T-helper 1 cell treated with Interleukin-12 subunit alpha and Interleukin-12 subunit beta and Interleukin-4 antibody, amounts not matched to agents 30 ng/mL and 1 ng/mL, for 36 hours (primary cell): ENCODE measurements around the gene OGT. TPM values are rescaled to one million over a fixed set of nuclear protein-coding genes. Genes with fewer than 3 reads are reported as not detected.
"Not testable (repeated sequence)": the region's sequence is repeated elsewhere in the genome, so short reads cannot be mapped to it uniquely, and the experiment has no call there.

Source experiments
- intact Hi-C: fragments of 100-400 bp; cut with micrococcal nuclease; formaldehyde crosslinking; loops from one replicate; pipeline ENCODE4 v1.15.1; 2024
- total RNA-seq: library from RNA; stranded (reverse); gene quantifications from 2 replicates; pipeline ENCODE4 v1.2.3, GENCODE V29; 2022

OGT gene
- 309 and 317 TPM in 2 replicates for total RNA-seq

- intact Hi-C loops = loop anchor here (1.0 to 10.0 kb wide), 9 partner anchors 19 to 1241 kb away; partner anchors contain the start of genes IL2RG, KIF4A and SNX12
Observed at GRCh38 chrX:71532753-71533425, at the start of gene OGT. Gene OGT (plus strand): TSS chrX:71533104. CDS start chrX:71533300, 196 bp downstream.

GRCh38 chrX:71487814-71488213 lies 45.1 kb upstream of the OGT start:
- intact Hi-C loops = no loop called here

GRCh38 chrX:71489540-71489939 lies 43.4 kb upstream of the OGT start:
- intact Hi-C loops = no loop called here

GRCh38 chrX:71492231-71493065 lies 40.5 kb upstream of the OGT start:
- intact Hi-C loops = loop anchor here (1.0 to 2.0 kb wide), 3 partner anchors 40 to 209 kb away; partner anchors contain the start of genes NONO and TAF1

- intact Hi-C loops = loop anchor here (2.0 kb wide), 1 partner anchor 126 kb away; the partner anchor contains the start of gene TAF1
Observed at GRCh38 chrX:71493111-71493613, 39.7 kb upstream of the OGT start.

- intact Hi-C loops = not testable (repeated sequence)
Observed at GRCh38 chrX:71495979-71496378, 36.9 kb upstream of the OGT start.

- intact Hi-C loops = no loop called here
Observed at GRCh38 chrX:71496476-71496875, 36.4 kb upstream of the OGT start.

- intact Hi-C loops = not testable (repeated sequence)
Observed at GRCh38 chrX:71502080-71502479, 30.8 kb upstream of the OGT start.

GRCh38 chrX:71504346-71504745 lies 28.6 kb upstream of the OGT start:
- intact Hi-C loops = no loop called here

GRCh38 chrX:71509289-71509688 lies 23.6 kb upstream of the OGT start:
- intact Hi-C loops = no loop called here

- intact Hi-C loops = no loop called here
Observed at GRCh38 chrX:71510161-71510560, 22.7 kb upstream of the OGT start.

- intact Hi-C loops = loop anchor here (1.0 kb wide), 1 partner anchor 20 kb away; the partner anchor contains the start of gene OGT
Observed at GRCh38 chrX:71513731-71514130, 19.2 kb upstream of the OGT start.

GRCh38 chrX:71514367-71515037 lies 18.4 kb upstream of the OGT start:
- intact Hi-C loops = loop anchor here (1.0 kb wide), 1 partner anchor 19 kb away; the partner anchor contains the start of gene OGT

GRCh38 chrX:71515038-71515396 lies 17.9 kb upstream of the OGT start:
- intact Hi-C loops = no loop called here

GRCh38 chrX:71525316-71525715 lies 7.6 kb upstream of the OGT start:
- intact Hi-C loops = no loop called here

- intact Hi-C loops = loop anchor here (1.0 to 10.0 kb wide), 8 partner anchors 40 to 1240 kb away; partner anchors contain the start of genes IL2RG, KIF4A and SNX12
Observed at GRCh38 chrX:71532078-71532752, 689 bp upstream of the OGT start.

GRCh38 chrX:71533516-71533850 lies 579 bp downstream of the OGT start:
- intact Hi-C loops = loop anchor here (1.0 to 10.0 kb wide), 6 partner anchors 19 to 1241 kb away; partner anchors contain the start of genes KIF4A and SNX12

GRCh38 chrX:71533851-71534561 lies 1.1 kb downstream of the OGT start:
- intact Hi-C loops = loop anchor here (1.0 to 10.0 kb wide), 9 partner anchors 8 to 1242 kb away; partner anchors contain the start of genes KIF4A, NONO, SNX12 and TAF1

GRCh38 chrX:71534773-71535544 lies 2.1 kb downstream of the OGT start:
- intact Hi-C loops = loop anchor here (1.0 to 10.0 kb wide), 6 partner anchors 7 to 1243 kb away; partner anchors contain the start of genes KIF4A, NONO and TAF1
